Prostate gland (tissue), 2 donors: ENCODE measurements around the gene SMYD3. TPM values are rescaled to one million over a fixed set of nuclear protein-coding genes. Genes with fewer than 3 reads are reported as not detected.
"Not testable (repeated sequence)": the region's sequence is repeated elsewhere in the genome, so short reads cannot be mapped to it uniquely, and the experiment has no call there.

ENCODE experiments used
- DNase-seq: peaks from one replicate; pipeline ENCODE4 v3.0.0-alpha.2; 2019; ENCODE audit warnings: low spot score
- H3K27ac ChIP-seq, 2 donors: fragments of 200-600 bp; sonication (generic); 2 replicates each; pipeline ENCODE4 v1.5.1; 2017 to 2019
- H3K27me3 ChIP-seq: fragments of 200-600 bp; sonication (generic); replicated peaks from 2 replicates; pipeline ENCODE4 v1.5.1; 2019; ENCODE audit not compliant: insufficient read depth
- H3K36me3 ChIP-seq, 2 donors: fragments of 200-600 bp; sonication (generic); 1 replicate in 1 of 2; 2 replicates in 1 of 2; pipeline versions ENCODE4 v1.5.1 to v1.8.1; 2017 to 2019
- H3K4me1 ChIP-seq: fragments of 200-600 bp; sonication (generic); replicated peaks from 2 replicates; pipeline ENCODE4 v1.5.1; 2019
- H3K4me3 ChIP-seq, 2 donors: fragments of 200-600 bp; sonication (generic); 2 replicates each; pipeline ENCODE4 v1.5.1; 2017 to 2019
- H3K9me3 ChIP-seq: fragments of 200-600 bp; sonication (generic); 2 replicates; pipeline ENCODE4 v1.5.1; 2017
- CTCF ChIP-seq, 4 experiments: fragments of 200-600 bp in 2 of 4; fragments of 450-650 bp in 2 of 4; sonication (generic) in 2 of 4; IDR thresholded peaks; 1 replicate in 3 of 4; 2 replicates in 1 of 4; pipeline ENCODE4 v1.5.1; 2016 to 2019; ENCODE audit warnings: antibody characterized with exemption in 4 of 4, mild to moderate bottlenecking in 2 of 4, moderate library complexity in 2 of 4
- POLR2A ChIP-seq: fragments of 450-650 bp; IDR thresholded peaks from one replicate; pipeline ENCODE4 v1.6.1; 2016; ENCODE audit warnings: antibody characterized with exemption, mild to moderate bottlenecking
- POLR2AphosphoS5 ChIP-seq: sonication (generic); formaldehyde crosslinking; IDR thresholded peaks from one replicate; pipeline ENCODE4 v1.6.1; 2017; ENCODE audit warnings: antibody characterized with exemption
- WGBS: methylation state at CpG from one replicate; pipeline ENCODE4 v1.1.5; 2018; 5-methylcytosine and 5-hydroxymethylcytosine counted together
- intact Hi-C: fragments of 100-400 bp; cut with DNase I; formaldehyde crosslinking; loops from one replicate; pipeline ENCODE4 v1.14.2; 2022
- total RNA-seq, 2 donors: library from RNA; depleted of rRNA; stranded (reverse); fragments of >200 nt; gene quantifications; one replicate each; pipeline ENCODE4 v1.1.0, GENCODE V29; 2016

Gene SMYD3
- total RNA-seq, 2 donors from 2014 or later, result 19.8 to 23.9 TPM

DNA sequence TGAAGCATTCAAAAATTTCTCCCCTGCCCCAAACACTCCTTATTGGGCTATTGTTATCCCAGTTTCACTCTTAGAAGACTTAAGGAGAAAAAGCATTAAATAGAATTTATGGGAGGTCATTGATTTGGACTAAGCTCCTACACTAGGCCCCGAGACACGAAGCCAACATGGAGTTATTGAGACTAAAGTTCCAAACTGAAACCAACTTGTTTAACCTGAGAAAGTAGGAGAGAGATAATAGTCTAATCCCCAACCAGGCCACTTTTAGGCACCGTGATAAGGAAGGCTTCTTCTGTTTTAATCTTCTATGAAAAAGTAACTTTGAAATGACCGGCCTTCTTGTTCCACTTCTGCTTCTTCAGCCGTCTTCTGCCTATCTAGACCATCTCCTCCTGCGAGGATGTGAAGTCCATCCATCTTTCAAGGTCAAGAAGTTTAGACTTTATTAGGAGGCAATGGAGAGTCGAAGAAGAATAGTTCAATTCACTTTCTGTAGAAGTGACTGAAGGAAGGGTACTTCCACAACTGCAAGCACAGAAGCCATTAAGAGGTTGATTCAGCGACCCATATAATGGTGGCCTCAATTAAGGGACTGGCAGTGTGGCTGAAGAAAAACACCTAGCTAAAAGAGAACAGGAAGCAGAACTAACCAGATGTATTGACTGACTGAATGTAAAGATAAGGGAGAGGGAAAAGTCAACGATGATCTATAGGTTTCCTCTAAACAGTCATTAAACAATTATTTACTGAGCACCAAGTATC lies 428.8 kb downstream of the SMYD3 start:
- WGBS, result 64% methylated on average over 9 of the region's 9 CpGs
- intact Hi-C loops, result no loop called here
- H3K4me3 ChIP-seq, result no peak overlapping the region
- H3K27me3 ChIP-seq, result no peaks in the 10 kb centered on the region
- no peak for DNase-seq
- no peak overlapping the region for H3K27ac ChIP-seq
- H3K4me1 ChIP-seq, result no peaks in the 10 kb centered on the region
- no peaks in the 10 kb centered on the region for H3K36me3 ChIP-seq
- H3K9me3 ChIP-seq, result no peaks in the 10 kb centered on the region
- TF ChIP-seq POLR2AphosphoS5 (no peak), CTCF (IDR thresholded peaks at IDR 0.05) (no peak), POLR2A (no peak)

DNA sequence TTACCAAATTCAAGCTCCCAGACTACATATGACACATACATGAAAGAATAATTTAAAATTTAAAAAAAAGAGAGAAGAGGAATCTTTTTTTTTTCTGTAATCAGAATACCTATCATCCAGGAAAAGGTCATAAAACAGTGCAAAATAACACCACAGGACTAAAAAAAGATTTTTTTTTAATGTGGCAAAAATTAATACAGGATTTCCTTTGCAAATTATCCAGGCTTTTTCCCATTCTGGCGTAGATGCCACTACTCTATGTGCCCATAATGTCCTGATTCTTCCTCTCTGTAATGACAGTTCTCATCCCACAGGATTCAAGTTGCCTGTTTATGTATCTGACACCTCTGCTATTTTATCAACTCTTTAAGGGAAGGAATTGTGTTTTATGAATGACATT lies 429.6 kb downstream of the SMYD3 start:
- Histone ChIP-seq H3K27ac (no peak overlapping the region), H3K4me1 (no peaks in the 10 kb centered on the region), H3K27me3 (no peaks in the 10 kb centered on the region), H3K9me3 (no peaks in the 10 kb centered on the region), H3K36me3 (no peaks in the 10 kb centered on the region), H3K4me3 (no peak overlapping the region)
- TF ChIP-seq POLR2AphosphoS5 (no peak), CTCF (IDR thresholded peaks at IDR 0.05) (no peak), POLR2A (no peak)
- intact Hi-C loops, result no loop called here
- DNase-seq, result no peak
- whole genome bisulfite sequencing, result 84% methylated on average over 1 of the region's 1 CpG

- TF ChIP-seq POLR2AphosphoS5 (no peak), POLR2A (no peak), CTCF (IDR thresholded peaks at IDR 0.05) (no peak)
- H3K4me3 ChIP-seq, result no peak overlapping the region
- H3K27me3 ChIP-seq, result no peaks in the 10 kb centered on the region
- no peak overlapping the region for H3K27ac ChIP-seq
- DNase-seq, result no peak
- H3K36me3 ChIP-seq, result no peaks in the 10 kb centered on the region
- intact Hi-C loops, result no loop called here
- no peaks in the 10 kb centered on the region for H3K9me3 ChIP-seq
- 92% methylated on average over 2 of the region's 2 CpGs for WGBS
- H3K4me1 ChIP-seq, result no peaks in the 10 kb centered on the region
These were observed 432.7 kb downstream of the SMYD3 start for GRCh38 chr1:246074421-246074820.

DNA sequence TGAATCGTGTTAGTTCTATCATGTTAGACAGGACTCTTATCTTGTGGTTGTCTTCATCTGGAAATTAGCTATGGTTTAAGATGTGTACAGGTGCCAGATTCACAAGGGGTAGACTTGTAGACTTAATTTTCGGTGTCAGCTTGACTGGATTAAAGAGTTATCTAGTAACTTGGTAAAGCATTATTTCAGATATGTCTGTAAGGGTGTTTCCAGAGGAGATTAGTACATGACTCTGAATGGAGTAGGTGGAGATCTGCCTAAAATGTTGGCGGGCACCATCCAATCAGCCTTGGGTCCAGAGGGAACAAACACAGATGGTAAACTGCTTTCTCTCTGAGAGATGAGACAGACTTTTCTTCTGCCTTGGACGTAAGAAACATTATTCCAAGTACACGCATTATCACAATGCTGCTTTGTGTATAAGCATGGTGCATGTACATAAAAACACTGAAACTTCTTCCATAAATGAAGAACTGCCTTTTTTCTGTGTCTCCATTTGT lies 434.6 kb downstream of the SMYD3 start:
- no peak overlapping the region for H3K4me3 ChIP-seq
- H3K4me1 ChIP-seq, result no peaks in the 10 kb centered on the region
- intact Hi-C loops, result no loop called here
- H3K27me3 ChIP-seq, result no peaks in the 10 kb centered on the region
- no peaks in the 10 kb centered on the region for H3K9me3 ChIP-seq
- no peak overlapping the region for H3K27ac ChIP-seq
- DNase-seq, result no peak
- no peak for TF ChIP-seq POLR2AphosphoS5
- no peak for TF ChIP-seq POLR2A
- no peak for TF ChIP-seq CTCF (IDR thresholded peaks at IDR 0.05)
- no peaks in the 10 kb centered on the region for H3K36me3 ChIP-seq
- WGBS, result 96% methylated on average over 5 of the region's 5 CpGs

DNA sequence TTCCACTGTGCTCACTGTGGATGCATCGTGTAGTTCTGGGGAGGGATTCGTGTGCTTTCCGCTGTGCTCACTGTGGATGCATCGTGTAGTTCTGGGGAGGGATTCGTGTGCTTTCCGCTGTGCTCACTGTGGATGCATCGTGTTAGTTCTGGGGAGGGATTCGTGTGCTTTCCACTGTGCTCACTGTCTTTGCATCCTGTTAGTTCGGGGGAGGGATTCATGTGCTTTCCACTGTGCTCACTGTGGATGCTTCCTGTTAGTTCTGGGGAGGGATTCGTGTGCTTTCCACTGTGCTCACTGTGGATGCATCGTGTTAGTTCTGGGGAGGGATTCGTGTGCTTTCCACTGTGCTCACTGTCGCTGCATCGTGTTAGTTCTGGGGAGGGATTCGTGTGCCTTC lies 435.1 kb downstream of the SMYD3 start:
- DNase-seq, H3K27ac ChIP-seq, H3K27me3 ChIP-seq, intact Hi-C loops, H3K4me3 ChIP-seq, H3K36me3 ChIP-seq, H3K4me1 ChIP-seq, H3K9me3 ChIP-seq: not testable (repeated sequence)
- 77% methylated on average over 9 of the region's 15 CpGs for WGBS

DNA sequence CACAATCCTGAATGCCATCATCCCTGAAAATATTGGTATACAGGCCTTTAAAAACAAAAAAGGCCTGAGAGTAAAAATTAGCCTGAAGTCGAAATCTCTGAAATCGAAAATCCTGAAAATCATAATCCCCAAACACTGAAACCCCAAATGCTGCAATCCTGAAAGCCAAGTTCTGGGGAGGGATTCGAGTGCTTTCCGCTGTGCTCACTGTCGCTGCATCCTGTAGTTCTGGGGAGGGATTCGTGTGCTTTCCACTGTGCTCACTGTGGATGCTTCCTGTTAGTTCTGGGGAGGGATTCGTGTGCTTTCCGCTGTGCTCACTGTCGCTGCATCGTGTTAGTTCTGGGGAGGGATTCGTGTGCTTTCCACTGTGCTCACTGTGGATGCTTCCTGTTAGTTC lies 435.5 kb downstream of the SMYD3 start:
- H3K27ac ChIP-seq, H3K4me3 ChIP-seq, H3K4me1 ChIP-seq, H3K36me3 ChIP-seq, H3K27me3 ChIP-seq, intact Hi-C loops, DNase-seq, H3K9me3 ChIP-seq: not testable (repeated sequence)
- WGBS, result 83% methylated on average over 11 of the region's 11 CpGs
